NCI-H146 (cell line): ENCODE data around the gene NOMO2.
"Not testable (repeated sequence)": the region's sequence is repeated elsewhere in the genome, so short reads cannot be mapped to it uniquely, and the experiment has no call there.

Experiments used
- DNase-seq: peaks from one replicate; lab custom pipeline; 2025; lab: John Stamatoyannopoulos, UW

Gene NOMO2

DNA sequence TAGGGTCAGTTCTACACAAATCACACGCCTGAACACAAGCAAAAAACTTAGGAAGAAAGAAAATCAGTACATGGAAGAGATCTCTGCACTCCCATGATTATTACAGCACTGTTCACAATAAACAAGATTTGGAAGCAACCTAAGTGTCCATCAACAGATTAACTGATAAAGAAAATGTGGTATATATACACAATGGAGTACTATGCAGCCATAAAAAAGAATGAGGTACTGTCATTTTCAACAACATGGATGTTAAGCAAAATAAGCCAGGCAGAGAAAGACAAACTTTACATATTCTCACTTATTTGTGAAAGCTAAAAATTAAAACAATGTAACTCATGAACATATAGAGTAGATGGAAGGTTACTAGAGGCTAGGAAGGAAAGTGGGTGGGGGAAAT lies 16.0 kb upstream of the NOMO2 start:
- DNase-seq = not testable (repeated sequence)

DNA sequence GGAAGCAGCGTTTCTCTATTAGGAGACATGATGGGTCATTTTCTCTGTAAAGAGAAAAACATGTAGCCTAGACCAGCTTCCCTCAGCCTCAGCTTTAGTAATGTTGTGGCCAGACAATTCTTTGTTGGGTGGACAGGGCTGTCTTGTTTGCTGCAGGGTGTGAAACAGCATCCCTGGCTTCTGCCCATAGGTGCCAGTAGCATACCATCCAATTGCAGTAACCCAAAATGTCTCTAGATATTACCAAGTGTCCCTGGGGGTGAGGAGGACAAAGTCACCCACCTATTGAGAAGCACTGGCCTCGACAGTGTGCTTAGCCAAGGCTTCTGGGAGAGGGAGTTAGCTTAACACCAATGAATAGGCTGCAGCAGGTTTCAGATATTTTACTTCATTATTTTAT lies 14.0 kb upstream of the NOMO2 start:
- DNase-seq = not testable (repeated sequence)

DNA sequence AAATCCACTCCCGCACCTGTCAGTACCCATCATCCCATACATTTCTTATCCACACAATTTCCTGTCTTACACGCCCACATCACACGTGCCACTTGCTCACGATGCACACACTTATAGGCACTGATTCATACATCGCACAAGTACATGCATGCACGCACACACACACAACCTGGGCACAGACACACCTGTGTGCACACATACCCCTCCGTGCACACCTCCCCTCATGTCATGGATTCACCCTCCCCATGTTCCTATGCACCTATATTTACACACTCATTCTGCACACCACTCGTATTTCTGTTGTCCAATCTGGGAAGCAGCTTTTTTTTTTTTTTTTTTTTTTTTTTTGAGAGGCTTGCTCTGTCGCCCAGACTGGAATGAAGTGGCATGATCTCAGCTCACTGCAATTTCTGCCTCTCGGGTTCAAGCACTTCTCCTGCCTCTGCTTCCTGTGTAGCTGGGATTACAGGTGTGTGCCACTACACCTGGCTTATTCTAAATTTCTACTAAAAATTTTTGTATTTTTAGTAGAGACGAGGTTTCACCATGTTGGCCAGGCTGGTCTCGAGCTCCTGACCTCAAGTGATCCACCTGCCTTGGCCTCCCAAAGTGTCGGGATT lies 13.5 kb upstream of the NOMO2 start:
- DNase-seq = not testable (repeated sequence)

DNA sequence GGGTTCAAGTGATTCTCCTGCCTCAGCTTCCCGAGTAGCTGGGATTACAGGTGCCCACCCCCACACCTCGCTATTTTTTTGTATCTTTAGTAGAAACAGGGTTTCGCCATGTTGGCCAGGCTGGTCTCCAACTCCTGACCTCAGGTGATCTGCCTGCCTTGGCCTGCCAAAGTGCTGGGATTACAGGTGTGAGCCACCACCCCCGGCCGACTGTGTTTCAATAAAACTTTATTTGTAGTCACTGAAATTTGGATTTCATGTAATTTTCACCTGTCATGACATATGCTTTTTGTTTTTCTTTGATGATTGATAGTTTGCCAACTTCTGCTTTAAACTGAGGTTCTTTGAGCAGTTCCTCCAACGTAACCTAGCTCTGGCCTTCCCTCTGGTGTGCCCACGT lies 12.0 kb upstream of the NOMO2 start:
- DNase-seq = not testable (repeated sequence)

DNA sequence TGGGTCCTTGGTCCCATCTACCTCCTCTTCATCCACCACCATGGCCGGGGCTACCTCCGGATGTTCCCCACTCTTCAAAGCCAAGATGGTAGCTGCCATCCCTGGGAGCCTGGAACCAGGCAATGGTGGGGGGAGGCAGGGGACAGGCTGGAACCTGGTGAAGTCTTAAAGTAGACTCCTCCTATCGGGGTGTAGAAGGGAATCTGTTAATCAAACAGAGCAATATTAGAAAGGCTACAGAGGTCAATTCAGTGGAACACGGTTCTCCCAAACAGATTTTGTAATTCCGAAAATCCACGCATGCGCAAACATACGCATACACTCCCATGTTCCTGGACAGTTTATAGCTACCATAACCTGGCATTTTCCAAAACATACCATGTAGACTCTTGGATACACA lies 11.1 kb upstream of the NOMO2 start:
- DNase-seq = not testable (repeated sequence)

DNA sequence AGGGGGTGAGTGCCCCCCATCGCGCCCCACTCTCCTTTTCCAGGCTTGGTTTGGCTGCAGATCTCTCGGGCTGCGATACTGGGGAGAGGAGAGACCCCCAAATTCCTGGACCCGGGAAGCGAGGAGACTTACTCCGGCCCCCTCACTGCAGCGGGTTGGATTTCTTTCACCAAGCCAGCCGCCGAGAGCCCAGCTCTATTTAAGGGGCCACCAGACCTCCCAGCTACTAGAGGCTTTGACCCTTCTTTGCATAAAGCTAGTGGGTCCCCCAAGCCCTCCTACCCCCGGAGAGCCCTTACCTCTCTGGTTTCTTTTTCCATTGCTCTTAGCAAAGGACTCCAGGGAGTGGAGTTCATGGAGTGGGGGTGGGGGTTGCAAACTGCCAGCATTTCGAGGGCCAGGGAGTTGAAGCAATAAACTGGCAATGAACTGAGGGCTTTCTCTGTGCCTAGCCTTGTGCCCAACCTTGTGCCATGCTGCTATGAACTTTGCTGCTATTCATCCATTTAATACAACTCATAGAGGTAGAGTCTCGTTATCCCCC lies 9.5 kb upstream of the NOMO2 start:
- DNase-seq = not testable (repeated sequence)

DNA sequence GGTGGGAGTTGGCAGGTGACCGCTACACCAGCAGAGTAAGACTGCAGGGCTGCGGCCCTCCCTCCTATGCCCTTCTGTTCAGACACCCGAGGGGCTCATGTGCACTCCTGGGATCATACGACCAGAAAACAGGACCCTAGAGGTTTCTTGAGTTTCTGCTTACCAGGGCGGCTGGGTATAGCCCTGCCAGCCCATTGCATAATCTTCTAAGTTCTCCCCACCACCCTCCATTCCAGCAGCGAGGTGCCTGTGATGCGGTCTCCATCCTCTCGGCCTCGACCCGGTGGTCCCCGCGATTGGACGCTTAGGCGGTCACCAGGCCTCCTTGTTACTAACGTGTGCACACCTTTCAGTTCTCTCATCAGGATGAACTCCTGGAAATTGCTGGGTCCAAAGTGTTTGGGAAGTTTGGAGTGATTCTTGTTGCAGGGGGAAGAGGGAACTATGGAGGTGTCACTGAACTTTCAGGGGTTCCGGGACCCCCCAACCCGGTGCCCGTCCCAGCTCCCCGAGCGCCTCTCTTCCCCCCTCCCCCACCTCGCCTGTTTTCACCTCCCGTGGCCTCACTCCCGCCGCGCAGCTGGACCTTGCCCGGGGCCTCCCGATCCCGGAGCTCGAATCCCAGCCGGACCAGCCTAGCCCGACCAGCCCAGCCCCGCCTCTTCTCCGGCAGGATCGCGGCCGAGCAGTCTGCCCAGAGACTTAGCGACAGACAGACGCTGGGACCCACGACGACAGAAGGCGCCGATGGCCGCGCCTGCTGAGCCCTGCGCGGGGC lies 8.8 kb upstream of the NOMO2 start:
- not testable (repeated sequence) for DNase-seq

DNA sequence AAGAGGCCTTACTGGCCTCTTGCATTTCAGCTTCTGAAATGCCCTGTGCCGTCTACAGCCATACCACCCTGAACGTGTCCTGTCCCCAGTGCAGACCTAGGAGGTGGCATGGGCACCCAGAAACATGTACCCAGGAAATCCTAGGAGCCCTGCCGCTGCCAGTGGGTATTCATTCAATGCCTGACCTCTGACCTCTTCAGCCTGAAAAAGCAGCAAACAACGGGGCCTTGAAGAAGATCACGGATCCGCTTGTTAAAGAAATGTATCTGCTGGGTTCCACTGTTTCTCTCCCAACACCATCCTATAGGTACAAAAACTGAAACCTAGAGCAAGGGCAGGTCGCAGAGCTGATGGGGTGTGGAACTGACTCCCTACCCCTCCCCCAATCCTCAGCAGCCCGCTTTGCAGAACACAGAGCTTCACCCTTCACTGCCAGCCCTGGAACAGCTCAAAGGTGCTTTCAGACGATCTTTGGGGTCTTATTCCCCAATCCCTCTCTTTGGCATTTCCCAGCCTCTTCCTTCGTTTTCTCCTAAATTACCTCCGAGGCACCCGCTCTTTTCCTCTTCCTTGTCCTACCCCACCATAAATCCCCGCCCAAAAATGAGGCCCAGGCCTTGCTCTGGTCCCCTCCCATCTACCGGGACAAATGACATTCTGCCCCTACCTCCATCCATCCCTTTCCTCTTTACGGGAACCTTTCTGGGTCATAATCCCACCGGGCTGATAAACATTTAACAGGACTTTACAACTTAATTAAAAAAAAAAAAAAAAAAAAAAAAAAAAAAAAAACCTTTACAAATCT lies 1.3 kb downstream of the NOMO2 start:
- not testable (repeated sequence) for DNase-seq

DNA sequence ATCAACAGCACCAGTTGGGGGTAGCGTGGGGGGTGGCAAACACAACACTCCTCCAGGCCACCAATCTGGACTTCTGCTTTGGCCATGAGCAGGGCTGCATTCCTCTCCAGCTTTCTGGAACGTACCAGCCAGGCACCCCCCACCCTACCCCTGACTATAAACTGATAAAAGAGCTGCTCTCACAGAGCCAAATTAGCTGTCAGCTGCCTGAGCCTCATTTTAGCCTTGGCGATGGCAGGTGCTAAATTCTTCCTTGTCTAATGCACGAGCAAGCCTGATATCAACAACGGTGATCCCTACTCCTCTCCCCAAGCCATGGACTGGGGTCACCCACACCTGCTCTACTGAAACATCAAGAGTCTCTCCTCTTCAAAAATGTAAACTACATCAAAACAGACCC lies 8.2 kb downstream of the NOMO2 start:
- not testable (repeated sequence) for DNase-seq

DNA sequence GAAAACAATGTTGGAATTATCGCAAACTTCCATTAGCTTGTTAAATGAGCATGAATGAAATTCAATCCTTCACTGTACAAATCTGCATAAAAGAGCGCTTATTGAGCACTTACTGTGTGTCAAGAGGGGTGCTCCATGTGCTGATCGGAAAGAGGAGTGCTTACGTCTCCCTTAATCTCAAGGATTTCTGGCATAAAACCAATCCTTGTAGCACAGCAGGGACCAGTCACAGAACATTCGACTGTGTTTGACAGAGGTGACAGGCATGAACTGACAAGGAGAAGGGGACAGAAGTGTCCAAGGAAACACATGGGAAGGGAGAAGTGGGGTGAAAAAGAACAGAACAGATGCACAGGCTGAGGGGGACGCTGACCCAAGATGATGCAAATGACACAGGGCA lies 14.5 kb downstream of the NOMO2 start:
- not testable (repeated sequence) for DNase-seq

DNA sequence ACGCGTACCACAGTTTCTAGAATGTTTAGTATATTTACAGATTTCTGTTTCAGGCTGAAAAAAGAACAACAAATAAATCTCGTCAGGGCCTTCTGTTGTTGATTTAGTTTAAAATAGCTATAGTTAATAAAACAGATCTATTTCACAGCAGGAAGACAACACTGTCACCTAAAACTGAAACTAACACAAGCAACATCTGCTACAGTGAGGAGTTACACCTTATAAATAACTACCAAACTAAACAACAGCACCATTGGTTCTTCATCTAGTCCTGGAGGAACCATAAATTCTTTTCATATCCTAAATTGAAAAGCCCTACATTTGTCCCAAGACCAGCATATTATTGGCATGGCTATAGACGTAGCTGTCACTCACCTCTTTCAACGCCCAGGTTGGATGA lies 15.0 kb downstream of the NOMO2 start:
- not testable (repeated sequence) for DNase-seq

DNA sequence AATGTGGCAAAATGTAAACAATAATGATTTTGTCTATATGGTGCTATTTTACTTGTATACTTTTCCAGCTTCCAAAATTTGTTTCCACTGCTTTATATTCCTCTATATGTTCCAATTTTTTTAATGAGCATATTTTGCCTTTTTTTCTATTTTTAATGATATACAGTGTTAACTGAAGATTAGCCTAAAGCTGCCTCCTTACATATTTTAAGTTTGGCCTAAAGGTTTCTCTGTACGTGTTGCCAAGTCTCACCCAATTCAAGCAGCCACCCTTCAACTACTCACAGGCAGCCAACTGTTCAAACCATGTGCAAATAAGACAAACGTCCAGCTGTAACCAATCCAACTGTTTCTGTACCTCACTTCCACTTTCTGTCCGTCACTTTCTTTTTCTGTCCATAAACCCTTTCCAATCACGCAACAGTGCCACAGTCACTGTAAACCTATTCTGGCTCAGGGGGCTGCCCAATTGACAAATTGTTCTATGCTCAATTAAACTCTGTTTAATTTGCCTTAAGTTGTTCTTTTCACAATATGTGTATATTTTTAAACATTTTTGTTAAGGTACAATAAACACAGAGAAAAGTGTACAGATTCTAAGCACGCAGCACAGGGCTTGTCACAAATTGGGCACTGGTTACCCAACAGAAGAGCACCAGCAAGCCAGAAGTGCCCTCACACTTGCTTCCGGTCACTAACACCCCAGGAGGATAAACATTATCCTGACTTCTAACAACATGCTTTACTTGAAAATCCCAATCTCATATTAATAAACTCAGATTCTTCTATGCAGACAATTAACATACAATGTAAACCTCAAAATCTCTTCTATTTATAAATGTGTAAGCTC lies 17.4 kb downstream of the NOMO2 start:
- DNase-seq = not testable (repeated sequence)

DNA sequence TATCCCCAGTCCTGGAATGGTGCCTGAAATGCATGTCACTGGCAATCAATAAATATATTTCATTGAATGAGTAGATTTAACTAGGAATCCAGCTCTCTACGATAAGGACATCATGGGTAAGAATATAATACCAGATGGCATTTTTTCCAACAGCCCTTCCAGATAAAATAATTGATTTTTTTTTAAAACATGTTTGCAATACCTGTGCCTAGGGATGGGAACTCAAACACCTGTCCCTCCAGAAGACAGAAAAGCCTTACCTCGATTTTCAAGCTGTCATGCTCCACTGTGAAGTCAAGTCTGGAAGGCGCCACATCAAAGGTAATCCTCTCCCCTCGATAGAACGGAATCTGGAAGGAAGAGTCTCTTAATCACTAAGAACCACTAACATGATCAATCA lies 20.0 kb downstream of the NOMO2 start:
- not testable (repeated sequence) for DNase-seq

DNA sequence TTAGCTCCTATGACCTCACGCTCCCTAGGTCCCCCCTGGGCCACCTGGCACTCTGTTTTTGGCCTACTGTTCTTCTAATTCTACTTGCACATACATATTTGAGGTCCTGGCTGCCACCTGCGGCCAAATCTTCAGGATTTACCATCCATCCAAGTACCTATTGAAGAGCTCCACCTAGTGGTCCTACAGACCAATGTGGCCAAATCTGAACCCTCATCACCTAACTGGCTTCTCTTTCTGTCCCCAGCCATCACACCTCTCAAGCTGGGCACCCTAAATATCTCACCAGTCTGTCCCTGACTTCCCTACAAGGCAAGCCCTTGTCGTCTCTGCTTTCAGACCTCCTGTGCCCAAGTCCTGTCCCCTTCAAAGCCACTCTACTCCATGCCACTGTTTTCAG lies 24.9 kb downstream of the NOMO2 start:
- DNase-seq = not testable (repeated sequence)

DNA sequence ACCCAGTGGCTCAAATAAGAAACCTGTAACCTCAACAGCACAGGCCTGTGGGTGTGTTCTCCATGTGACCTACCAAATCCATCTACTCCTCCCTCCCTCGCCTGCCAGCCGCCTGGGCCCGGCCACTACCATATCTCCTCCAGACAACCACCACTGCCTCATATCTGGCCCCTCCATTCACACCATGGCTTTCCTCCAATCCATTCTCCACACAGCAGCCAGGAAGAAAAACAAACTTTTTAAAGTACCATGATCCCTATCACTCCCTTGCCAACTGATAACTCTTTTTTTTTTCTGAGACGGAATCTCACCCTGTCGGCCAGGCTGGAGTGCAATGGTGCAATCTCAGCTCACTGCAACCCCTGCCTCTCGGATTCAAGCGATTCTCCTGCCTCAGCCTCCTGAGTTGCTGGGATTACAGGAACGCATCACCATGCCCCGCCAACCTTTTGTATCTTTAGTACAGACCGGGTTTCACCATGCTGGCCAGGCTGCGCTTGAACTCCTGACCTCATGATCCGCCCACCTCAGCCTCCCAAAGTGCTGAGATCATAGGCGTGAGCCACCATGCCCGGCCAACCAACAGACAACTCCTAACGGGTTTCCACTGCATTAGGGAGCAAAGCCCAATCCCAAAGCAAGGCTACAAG lies 26.3 kb downstream of the NOMO2 start:
- not testable (repeated sequence) for DNase-seq

DNA sequence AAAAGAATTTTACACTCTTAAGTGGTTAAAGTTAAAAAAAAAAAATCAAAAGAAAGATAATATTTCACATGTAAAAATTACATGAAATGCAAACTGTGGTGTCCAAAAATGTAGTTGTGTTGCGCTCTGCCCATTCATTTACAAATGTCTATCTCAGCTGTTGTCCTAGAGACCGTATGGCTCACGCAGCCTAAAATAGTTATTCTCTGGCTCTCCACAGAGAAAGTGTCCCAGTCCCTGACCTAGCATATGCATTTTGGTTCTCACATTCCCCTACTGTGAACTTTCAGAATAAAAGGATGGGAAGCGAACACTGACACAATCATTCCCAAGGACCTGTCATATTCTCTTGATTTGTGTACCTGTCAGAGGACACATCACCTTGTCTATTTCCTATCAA lies 27.6 kb downstream of the NOMO2 start:
- not testable (repeated sequence) for DNase-seq

DNA sequence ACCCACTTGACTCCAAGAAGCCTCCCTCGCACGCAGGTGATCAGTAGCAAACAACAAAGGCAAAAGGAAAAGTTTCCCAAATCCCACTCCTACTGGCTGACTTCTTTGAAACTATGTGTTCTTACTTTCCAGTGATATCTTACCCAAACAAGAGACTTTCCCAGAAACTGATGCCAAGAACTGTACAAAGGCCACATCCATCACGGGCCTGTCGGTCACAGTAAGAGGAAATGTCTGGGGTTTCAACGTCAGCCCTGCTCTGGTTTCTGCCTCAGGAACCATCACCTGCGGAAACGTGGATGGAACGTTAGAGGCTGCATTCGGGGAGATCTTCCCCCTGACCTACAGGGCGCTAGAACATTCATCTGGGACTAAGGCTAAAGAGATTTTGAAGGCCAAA lies 30.6 kb downstream of the NOMO2 start:
- DNase-seq = not testable (repeated sequence)

DNA sequence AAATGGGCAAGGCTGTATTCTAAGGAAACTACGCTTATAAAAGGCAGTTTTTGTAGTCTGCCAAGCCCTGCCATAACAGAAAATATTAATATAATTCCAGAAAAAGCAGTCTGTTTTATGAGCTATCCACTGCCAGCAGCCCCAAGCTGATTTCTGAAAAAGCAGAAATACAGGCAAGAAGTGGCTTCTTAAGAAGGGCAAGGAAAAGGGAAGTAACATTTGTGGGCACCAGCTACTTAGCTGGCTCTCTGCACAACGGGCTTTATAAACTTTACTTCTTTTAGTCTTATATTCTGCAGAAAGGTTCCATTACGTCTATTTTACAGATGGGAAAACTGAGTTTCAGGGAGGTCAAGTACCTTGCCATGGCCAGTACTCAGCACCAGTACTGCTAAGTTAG lies 31.6 kb downstream of the NOMO2 start:
- DNase-seq = not testable (repeated sequence)

DNA sequence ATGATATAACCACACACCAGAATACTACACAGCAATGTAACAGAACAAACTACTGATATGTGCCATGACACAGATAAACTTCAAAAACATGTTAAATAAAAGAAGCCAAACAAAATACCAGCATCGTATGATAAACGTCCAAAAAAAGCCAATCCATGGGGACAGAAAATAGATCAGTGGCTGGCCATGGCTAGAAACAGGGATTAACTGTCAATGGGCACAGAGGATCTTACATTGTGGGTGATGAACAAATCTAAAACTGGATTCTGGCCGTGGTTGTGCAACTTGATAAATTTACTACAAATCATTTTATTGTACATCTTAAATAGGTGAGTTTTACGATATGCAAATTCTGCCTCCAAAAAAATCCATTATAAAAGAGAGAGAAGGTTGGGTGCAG lies 35.4 kb downstream of the NOMO2 start:
- not testable (repeated sequence) for DNase-seq

DNA sequence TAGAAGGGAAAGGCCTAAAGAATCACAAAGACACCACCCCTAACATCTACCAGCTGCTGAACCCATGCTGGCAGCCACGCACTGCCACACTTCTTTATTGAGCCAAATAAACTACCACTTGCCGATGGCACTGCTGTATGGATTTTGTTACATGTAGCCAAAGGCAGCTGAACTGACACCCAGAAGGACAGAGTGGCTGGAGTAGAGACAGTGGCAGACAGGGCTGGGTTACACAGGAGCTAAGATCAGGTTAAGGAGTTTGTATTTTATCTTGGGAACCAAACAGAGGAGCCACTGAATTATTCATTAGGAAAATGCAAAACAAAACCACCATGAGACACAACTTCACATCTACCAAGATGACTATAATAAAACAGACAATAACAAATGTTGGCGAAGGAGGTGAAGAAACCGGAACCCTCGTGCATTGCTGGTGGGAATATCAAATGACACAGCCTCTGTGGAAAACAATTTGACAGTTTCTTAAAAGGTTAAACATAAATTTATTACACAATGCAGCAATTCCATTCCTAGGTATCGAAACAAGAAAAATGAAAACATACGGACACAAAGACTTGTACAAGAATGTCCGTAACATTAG lies 35.9 kb downstream of the NOMO2 start:
- DNase-seq = not testable (repeated sequence)

DNA sequence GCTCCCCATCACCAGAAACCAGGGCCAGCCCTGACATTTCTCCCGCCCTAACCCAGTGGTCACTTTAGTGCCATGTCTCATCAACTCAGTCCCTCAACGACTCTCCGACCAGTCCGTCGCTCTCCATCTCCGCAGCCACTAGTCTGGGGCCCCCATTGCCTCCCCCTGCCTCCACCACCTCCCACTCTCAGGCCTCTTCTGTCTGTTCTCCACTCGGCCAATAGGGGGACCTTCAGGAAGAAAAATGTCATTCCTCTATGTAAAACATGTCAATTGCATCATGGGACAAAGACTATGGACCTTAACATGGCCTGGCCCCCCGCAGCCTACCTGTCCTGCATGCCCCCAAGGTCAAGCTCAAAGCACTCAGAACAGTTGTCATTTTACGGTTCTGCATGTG lies 39.3 kb downstream of the NOMO2 start:
- DNase-seq = not testable (repeated sequence)
